B cell (primary cell): ENCODE results near the gene P2RY6. TPM values are rescaled to one million over a fixed set of nuclear protein-coding genes. Genes with fewer than 3 reads are reported as not detected.

Experiments
- ATAC-seq: fragments of 200-7000 bp; cut with Tn5 transposase; one replicate; pipeline ENCODE4 v1.10.0; 2021; ENCODE audit warnings: low read depth, mild to moderate bottlenecking, moderate number of reproducible peaks, moderate library complexity
- CTCF ChIA-PET: fragments of 350-600 bp; sonication (Branson Sonifier 250); formaldehyde crosslinking; loops from one replicate; lab custom pipeline; 2021; ENCODE audit warnings: antibody characterized with exemption, inconsistent platforms; lab: Charles Lee
- POLR2A ChIA-PET: fragments of 350-600 bp; sonication (Branson Sonifier 250); formaldehyde crosslinking; loops from one replicate; lab custom pipeline; 2021; ENCODE audit warnings: antibody characterized with exemption; lab: Charles Lee
- DNase-seq: peaks from one replicate; pipeline ENCODE4 v3.0.0; 2013
- H2AFZ ChIP-seq: 2 replicates; pipeline ENCODE4 v1.6.1; 2012; ENCODE audit warnings: mild to moderate bottlenecking, low read depth, low read length; ENCODE audit not compliant: insufficient read depth, poor library complexity, severe bottlenecking
- H3K27ac ChIP-seq, 2 donors: 1 replicate in 1 of 2; 2 replicates in 1 of 2; pipeline ENCODE4 v1.5.1; 2012 to 2013; ENCODE audit warnings: low read length in 2 of 2, mild to moderate bottlenecking in 2 of 2, moderate library complexity in 1 of 2
- H3K27me3 ChIP-seq, 4 experiments: fragments of 200-600 bp in 1 of 4; sonication (generic) in 1 of 4; replicated peaks in 1 of 4; 1 replicate in 2 of 4; 2 replicates in 2 of 4; pipeline versions ENCODE4 v1.6.1 to v1.7.0; 2013 to 2016; ENCODE audit warnings: low read length in 3 of 4, mild to moderate bottlenecking in 2 of 4, mixed read lengths in 1 of 4, moderate library complexity in 1 of 4; ENCODE audit not compliant: insufficient read depth in 4 of 4, control insufficient read depth in 3 of 4; ENCODE audit errors: control extremely low read depth in 1 of 4
- H3K36me3 ChIP-seq, 2 experiments: replicated peaks in 1 of 2; 1 replicate in 1 of 2; 2 replicates in 1 of 2; pipeline versions ENCODE4 v1.6.1 to v1.7.1; 2013; ENCODE audit warnings: low read length in 1 of 2; ENCODE audit not compliant: insufficient read depth in 2 of 2, control insufficient read depth in 1 of 2; ENCODE audit errors: control extremely low read depth in 1 of 2, extremely low read depth in 1 of 2
- H3K4me1 ChIP-seq, 2 donors: fragments of 200-600 bp in 1 of 2; sonication (generic) in 1 of 2; 1 replicate in 1 of 2; 2 replicates in 1 of 2; pipeline versions ENCODE4 v1.5.1 to v1.6.1; 2013 to 2017; ENCODE audit warnings: low read length in 2 of 2; ENCODE audit not compliant: control insufficient read depth in 2 of 2, insufficient read depth in 2 of 2
- H3K4me2 ChIP-seq: replicated peaks from 2 replicates; pipeline ENCODE3; 2012; ENCODE audit warnings: mild to moderate bottlenecking, low read depth, low read length; ENCODE audit not compliant: poor library complexity, severe bottlenecking
- H3K4me3 ChIP-seq, 5 experiments: fragments of 200-600 bp in 1 of 5; sonication (generic) in 1 of 5; 1 replicate in 3 of 5; 2 replicates in 2 of 5; pipeline versions ENCODE4 v1.5.1 to v1.7.0; 2011 to 2016; ENCODE audit warnings: low read length in 4 of 5, mild to moderate bottlenecking in 4 of 5, low read depth in 2 of 5, control low read depth in 1 of 5, moderate library complexity in 1 of 5; ENCODE audit not compliant: insufficient read depth in 1 of 5; ENCODE audit errors: control extremely low read depth in 1 of 5, extremely low read depth in 1 of 5
- H3K79me2 ChIP-seq: fragments of 200-600 bp; sonication (generic); one replicate; pipeline ENCODE4 v1.6.0; 2016; ENCODE audit warnings: low read length; ENCODE audit not compliant: control insufficient read depth, insufficient read depth
- H3K9ac ChIP-seq: fragments of 200-600 bp; sonication (generic); 2 replicates; pipeline ENCODE4 v1.6.1; 2017; ENCODE audit warnings: mild to moderate bottlenecking, low read length, moderate library complexity
- H3K9me3 ChIP-seq, 3 donors: one replicate each; pipeline versions ENCODE4 v1.6.1 to v1.7.1; 2013; ENCODE audit warnings: low read length in 2 of 3; ENCODE audit not compliant: control insufficient read depth in 2 of 3, insufficient read depth in 1 of 3; ENCODE audit errors: control extremely low read depth in 1 of 3
- H4K20me1 ChIP-seq: 2 replicates; pipeline ENCODE4 v1.6.0; 2012; ENCODE audit warnings: mild to moderate bottlenecking, low read length; ENCODE audit not compliant: insufficient read depth, control insufficient read depth, poor library complexity, severe bottlenecking
- H3K27ac Mint-ChIP-seq: one replicate; pipeline ENCODE4 v1.8.0; 2021; ENCODE audit warnings: mixed read lengths
- H3K27me3 Mint-ChIP-seq: one replicate; pipeline ENCODE4 v1.8.0; 2021; ENCODE audit warnings: mixed read lengths
- H3K4me1 Mint-ChIP-seq: one replicate; pipeline ENCODE4 v1.8.0; 2021; ENCODE audit warnings: mixed read lengths
- H3K4me3 Mint-ChIP-seq: one replicate; pipeline ENCODE4 v1.8.0; 2021; ENCODE audit warnings: mixed read lengths
- H3K9me3 Mint-ChIP-seq: one replicate; pipeline ENCODE4 v1.8.0; 2022; ENCODE audit warnings: mixed read lengths; ENCODE audit not compliant: insufficient read depth
- EZH2 ChIP-seq: IDR thresholded peaks from 2 replicates; pipeline ENCODE4 v1.6.1; 2012; ENCODE audit warnings: borderline replicate concordance, low read depth, mild to moderate bottlenecking, moderate library complexity, low read length; ENCODE audit not compliant: insufficient read depth, poor library complexity, severe bottlenecking
- WGBS: methylation state at CpG from one replicate; pipeline ENCODE4 v1.1.5; 2013; ENCODE audit warnings: missing lambda C conversion rate; ENCODE audit not compliant: insufficient coverage; 5-methylcytosine and 5-hydroxymethylcytosine counted together
- intact Hi-C: fragments of 100-400 bp; cut with micrococcal nuclease; formaldehyde crosslinking; loops from one replicate; pipeline ENCODE4 v1.10.0; 2022
- polyA plus RNA-seq: library from polyadenylated mRNA; depleted of rRNA; stranded (reverse); fragments of >200 nt; gene quantifications from 2 replicates; pipeline ENCODE4 v1.2.3, GENCODE V29; 2012
- total RNA-seq, 2 donors: library from RNA; stranded (reverse); fragments of 120-200 nt in 1 of 2; gene quantifications; 1 replicate in 1 of 2; 2 replicates in 1 of 2; pipeline versions ENCODE4 v1.2.3 to v1.2.4, GENCODE V29; 2013 to 2022
- TF ChIP-seq, protein P1 (sequence below): fragments of 200-600 bp; IDR thresholded peaks from one replicate; pipeline ENCODE4 v1.8.0; 2022; ENCODE audit warnings: antibody characterized with exemption, mild to moderate bottlenecking

P2RY6 gene
- total and polyA plus RNA-seq, 2 donors (not counting 1 experiment from before 2014, with no cell fraction given) = 0.25 TPM; not detected in 1

DNA sequence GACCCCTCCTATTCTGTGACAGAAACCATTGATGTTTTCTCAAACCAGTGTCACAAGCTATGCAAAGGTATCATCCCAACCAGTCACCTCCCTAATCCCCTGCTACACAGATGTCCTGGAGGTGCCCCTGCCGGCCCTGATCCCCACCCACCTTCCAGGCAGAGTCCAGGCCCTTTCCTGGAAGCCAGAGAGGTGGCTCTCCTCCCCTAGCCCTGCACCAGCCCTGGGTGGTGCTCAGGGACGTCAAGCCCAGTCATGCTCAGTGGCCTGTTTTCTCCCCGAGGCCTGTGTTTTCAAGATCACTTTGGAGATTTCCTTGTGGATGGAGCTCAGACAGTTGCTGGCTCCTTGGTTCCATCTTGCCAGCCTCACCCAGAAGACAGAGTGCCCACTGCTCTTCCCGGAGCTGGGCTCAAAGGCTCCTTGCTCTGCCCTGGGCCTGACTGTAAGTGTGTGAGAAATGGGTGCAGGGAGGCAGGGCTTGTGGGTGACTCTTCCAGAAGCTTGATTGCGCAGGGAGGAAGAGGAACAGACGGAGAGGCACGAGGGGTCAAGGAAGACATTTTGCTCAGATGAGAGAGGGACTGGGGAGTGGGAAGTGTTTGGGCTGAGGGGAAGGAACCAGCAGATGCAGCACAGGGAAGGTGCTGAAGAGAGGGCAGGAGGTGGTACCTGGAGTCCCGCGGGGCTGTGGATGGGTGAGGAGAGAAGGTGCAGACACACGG lies 11.3 kb downstream of the P2RY6 start:
- H4K20me1 ChIP-seq = no peaks in the 10 kb centered on the region
- ChIA-PET POLR2A (no interaction called here), CTCF (interaction anchor here (0.6 to 1.5 kb wide), 5 partner anchors 9 to 150 kb away, joined by 3 read pairs; no protein-coding TSS in a partner anchor)
- H2AFZ ChIP-seq = no peak overlapping the region
- H3K4me3 Mint-ChIP-seq = no peak overlapping the region
- no peak overlapping the region for H3K27ac Mint-ChIP-seq
- no peak for TF ChIP-seq EZH2
- TF ChIP-seq, protein P1, sequence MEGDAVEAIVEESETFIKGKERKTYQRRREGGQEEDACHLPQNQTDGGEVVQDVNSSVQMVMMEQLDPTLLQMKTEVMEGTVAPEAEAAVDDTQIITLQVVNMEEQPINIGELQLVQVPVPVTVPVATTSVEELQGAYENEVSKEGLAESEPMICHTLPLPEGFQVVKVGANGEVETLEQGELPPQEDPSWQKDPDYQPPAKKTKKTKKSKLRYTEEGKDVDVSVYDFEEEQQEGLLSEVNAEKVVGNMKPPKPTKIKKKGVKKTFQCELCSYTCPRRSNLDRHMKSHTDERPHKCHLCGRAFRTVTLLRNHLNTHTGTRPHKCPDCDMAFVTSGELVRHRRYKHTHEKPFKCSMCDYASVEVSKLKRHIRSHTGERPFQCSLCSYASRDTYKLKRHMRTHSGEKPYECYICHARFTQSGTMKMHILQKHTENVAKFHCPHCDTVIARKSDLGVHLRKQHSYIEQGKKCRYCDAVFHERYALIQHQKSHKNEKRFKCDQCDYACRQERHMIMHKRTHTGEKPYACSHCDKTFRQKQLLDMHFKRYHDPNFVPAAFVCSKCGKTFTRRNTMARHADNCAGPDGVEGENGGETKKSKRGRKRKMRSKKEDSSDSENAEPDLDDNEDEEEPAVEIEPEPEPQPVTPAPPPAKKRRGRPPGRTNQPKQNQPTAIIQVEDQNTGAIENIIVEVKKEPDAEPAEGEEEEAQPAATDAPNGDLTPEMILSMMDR = no peak
- 93% methylated on average over 10 of the region's 10 CpGs for WGBS
- DNase-seq (no peak), ATAC-seq (no peak)
- intact Hi-C loops = no loop called here
- H3K9me3 ChIP-seq = no peaks in the 10 kb centered on the region
- H3K27me3 Mint-ChIP-seq = no peaks in the 10 kb centered on the region
- H3K9ac ChIP-seq = no peak overlapping the region
- peaks cover 7 to 10% of the 10 kb centered on the region in 2 donors for H3K4me1 ChIP-seq
- no peak overlapping the region for H3K27ac ChIP-seq
- peaks cover 18% of the 10 kb centered on the region for H3K4me1 Mint-ChIP-seq
- H3K4me2 ChIP-seq = no peak overlapping the region
- H3K27me3 ChIP-seq = no peaks in the 10 kb centered on the region
- H3K36me3 ChIP-seq = no peaks in the 10 kb centered on the region
- no peak overlapping the region for H3K4me3 ChIP-seq
- no peaks in the 10 kb centered on the region for H3K9me3 Mint-ChIP-seq
- no peaks in the 10 kb centered on the region for H3K79me2 ChIP-seq

DNA sequence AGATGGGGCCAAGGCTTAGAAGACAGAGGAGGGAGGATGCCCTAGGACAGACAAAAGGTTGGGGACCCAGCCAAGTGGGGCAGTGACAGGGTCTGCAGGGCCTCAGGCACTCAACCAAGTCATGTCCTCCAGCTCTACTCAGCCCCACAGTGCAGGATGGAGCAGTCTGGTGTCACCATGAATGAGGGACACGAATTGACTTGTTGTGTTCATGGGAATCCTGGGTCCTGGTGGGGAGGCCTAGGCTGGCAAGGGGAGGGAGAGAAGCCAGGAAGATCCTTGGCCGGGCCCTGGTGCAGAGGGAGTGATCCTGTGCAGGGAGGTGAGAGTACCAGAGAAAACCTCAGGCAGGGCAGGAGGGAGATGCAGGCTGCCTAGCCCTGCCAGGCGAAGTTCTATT lies 12.0 kb downstream of the P2RY6 start:
- Histone ChIP-seq H3K36me3 (no peaks in the 10 kb centered on the region), H3K4me3 (no peak overlapping the region), H4K20me1 (no peaks in the 10 kb centered on the region), H3K4me1 (peaks cover 14 to 17% of the 10 kb centered on the region in 2 donors), H3K79me2 (no peaks in the 10 kb centered on the region), H2AFZ (no peak overlapping the region), H3K9ac (no peak overlapping the region), H3K27ac (no peak overlapping the region), H3K9me3 (no peaks in the 10 kb centered on the region), H3K4me2 (no peak overlapping the region), H3K27me3 (no peaks in the 10 kb centered on the region)
- ChIA-PET POLR2A (no interaction called here), CTCF (interaction anchor here (0.7 to 1.5 kb wide), 3 partner anchors 9 to 51 kb away, joined by 3 read pairs; no protein-coding TSS in a partner anchor)
- WGBS = 86% methylated on average over 3 of the region's 3 CpGs
- DNase-seq = no peak
- Mint-ChIP-seq H3K4me1 (peaks cover 25% of the 10 kb centered on the region), H3K27ac (no peak overlapping the region), H3K9me3 (no peaks in the 10 kb centered on the region), H3K4me3 (no peak overlapping the region), H3K27me3 (no peaks in the 10 kb centered on the region)
- no peak for ATAC-seq
- TF ChIP-seq, protein P1 = no peak
- TF ChIP-seq EZH2 = no peak
- intact Hi-C loops = no loop called here
